Rectal smooth muscle tissue (tissue), 1 donor: ENCODE measurements around the gene RGMA.
"Not testable (repeated sequence)": the region's sequence is repeated elsewhere in the genome, so short reads cannot be mapped to it uniquely, and the experiment has no call there.

Experiments used
- H3K27ac ChIP-seq: one replicate; pipeline ENCODE4 v1.7.0; 2013; ENCODE audit warnings: low read depth, low read length, inconsistent platforms
- H3K27me3 ChIP-seq: one replicate; pipeline ENCODE4 v1.7.0; 2013; ENCODE audit warnings: low read length; ENCODE audit not compliant: control insufficient read depth, insufficient read depth
- H3K36me3 ChIP-seq: one replicate; pipeline ENCODE4 v1.7.0; 2013; ENCODE audit warnings: low read length; ENCODE audit not compliant: control insufficient read depth, insufficient read depth
- H3K4me1 ChIP-seq: one replicate; pipeline ENCODE4 v1.7.0; 2013; ENCODE audit warnings: low read length; ENCODE audit not compliant: control insufficient read depth, insufficient read depth
- H3K4me3 ChIP-seq: one replicate; pipeline ENCODE4 v1.7.0; 2013; ENCODE audit warnings: low read length
- H3K9ac ChIP-seq: one replicate; pipeline ENCODE4 v1.7.0; 2013; ENCODE audit warnings: low read length

Gene RGMA

DNA sequence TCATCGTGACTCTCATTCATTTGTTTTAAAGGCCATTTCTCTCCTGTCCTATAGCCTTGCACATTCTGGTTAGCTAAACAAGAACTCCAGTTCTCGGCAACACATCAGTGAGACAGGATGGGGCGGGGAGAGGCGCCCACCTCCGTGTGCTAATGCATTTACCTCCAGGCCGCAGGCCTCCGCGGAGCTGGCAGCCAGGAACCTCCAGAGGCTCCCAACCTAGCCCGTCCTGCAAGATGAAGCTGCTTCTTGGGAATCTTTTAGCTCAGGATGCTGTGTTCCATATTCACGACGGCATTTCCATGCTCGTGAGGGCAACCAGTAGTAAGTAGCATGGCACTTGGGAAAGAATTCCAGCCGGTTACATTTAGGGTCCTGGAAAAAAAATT lies 47.9 kb downstream of the RGMA start:
- H3K36me3 ChIP-seq, result peaks cover 6% of the 10 kb centered on the region
- no peak overlapping the region for H3K4me3 ChIP-seq
- peaks cover 16% of the 10 kb centered on the region for H3K4me1 ChIP-seq
- H3K9ac ChIP-seq, result no peak overlapping the region
- no peaks in the 10 kb centered on the region for H3K27me3 ChIP-seq
- H3K27ac ChIP-seq, result no peak overlapping the region

DNA sequence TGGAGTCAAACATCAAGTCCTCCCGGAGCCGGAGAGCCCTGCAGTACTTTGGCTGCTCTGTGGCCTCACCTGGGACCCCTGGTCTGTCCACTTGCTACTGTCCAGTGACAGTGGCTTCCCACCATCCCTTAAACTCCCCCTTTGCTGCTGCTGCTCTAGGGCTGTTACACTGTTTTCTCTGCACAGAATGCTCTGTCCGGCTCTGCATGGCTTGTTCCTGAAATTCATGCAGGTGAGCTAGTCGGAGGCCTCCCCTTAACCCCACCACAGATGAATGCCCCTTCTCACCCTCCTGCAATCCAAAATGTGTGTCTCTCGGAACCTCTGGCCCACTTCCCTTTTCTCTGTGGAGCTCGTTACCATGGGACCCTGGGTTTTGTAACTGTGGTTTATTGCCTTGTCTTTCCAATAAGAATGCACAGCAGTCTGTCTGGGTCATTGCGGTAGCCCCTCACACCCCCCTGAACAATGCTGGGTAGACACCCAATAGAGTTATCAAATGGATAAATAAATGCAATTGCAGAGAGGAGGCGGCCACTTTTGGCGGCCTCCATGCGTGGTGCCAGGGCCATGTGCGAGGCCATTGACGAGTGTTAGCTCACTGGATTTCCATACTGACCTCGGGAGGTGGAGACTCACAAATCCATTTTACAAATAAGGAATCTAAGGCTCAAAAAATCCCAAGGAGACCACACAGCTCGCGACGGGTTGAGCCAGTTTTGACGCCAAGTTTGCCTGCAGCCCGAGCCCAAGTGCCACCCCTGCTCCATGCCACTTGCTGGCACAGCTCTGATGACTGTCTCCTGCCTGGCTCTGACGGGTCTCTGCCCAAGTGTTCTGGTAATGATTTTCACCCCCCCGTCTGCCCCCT lies 48.5 kb downstream of the RGMA start:
- peaks cover 4% of the 10 kb centered on the region for H3K36me3 ChIP-seq
- peaks cover 16% of the 10 kb centered on the region for H3K4me1 ChIP-seq
- H3K9ac ChIP-seq, result no peak overlapping the region
- no peak overlapping the region for H3K27ac ChIP-seq
- H3K4me3 ChIP-seq, result no peak overlapping the region
- H3K27me3 ChIP-seq, result no peaks in the 10 kb centered on the region

DNA sequence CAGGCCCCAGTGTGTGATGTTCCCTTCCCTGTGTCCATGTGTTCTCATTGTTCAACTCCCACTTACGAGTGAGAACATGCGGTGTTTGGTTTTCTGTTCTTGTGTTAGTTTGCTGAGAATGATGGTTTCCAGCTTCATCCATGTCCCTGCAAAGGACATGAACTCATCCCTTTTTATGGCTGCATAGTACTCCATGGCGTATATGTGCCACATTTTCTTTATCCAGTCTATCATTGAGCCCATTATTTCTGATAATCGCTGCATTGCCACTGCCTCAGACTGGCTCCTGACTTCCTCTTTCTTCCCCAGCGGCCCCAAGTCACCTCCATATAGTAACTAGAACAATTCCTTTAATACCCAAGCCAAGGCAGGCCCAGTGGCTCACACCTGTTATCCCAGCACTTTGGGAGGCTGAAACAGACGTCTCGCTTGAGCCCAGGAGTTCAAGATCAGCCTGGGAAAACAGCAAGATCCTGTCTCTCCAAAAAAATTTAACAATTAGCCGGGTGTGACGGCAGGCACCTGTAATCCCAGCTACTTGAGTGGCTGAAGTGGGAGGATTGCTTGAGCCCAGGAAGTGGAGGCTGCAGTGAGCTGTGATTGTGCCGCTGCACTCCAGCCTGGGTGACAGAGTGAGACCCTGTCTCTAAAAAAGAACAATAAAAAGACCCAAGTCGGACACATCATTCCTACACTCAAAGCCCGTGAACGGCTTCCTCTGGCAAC lies 49.3 kb downstream of the RGMA start:
- H3K27me3 ChIP-seq, H3K4me3 ChIP-seq, H3K36me3 ChIP-seq, H3K9ac ChIP-seq, H3K27ac ChIP-seq: not testable (repeated sequence)
- H3K4me1 ChIP-seq, result peaks cover 19% of the 10 kb centered on the region

DNA sequence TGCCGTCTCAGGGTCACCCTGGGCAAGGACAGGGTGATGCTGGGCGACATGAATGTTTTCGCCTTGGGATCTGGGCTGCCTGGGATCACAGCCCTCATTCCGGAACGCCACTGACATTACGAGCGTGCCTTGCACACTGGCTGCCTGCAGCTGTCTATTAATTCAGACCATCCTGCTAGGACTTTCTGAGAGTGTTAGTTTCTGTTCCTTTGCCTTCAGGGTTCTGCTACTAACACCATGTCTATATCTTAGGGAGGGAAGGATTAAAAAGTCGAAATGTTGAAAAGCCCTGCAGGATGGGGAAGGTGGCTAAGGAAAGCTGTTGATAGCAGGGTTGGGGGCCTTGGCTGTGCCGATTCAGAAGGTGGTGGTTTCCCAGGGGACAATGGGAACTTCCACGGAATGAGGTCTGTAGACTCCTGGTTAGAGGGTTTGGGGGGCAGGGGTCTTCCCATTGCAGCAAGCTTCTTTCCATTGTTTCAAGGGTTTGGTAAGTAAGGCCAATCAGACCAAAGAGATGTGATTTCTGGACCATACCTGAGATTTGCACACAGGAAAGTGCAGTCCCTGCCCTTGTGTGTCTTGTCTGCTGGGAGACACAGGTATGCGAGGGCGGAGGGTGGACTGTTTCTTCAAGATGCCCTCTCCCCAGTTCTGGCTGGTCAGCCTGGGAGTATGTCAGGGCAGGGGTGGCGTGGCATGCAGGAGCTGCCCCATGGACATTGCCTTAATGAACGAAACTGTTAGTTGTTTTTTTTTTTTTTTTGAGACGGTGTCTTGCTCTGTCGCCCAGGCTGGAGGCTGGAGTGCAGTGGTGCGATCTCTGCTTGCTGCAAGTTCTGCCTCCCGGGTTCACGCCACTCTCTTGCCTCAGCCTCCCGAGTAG lies 50.9 kb downstream of the RGMA start:
- Histone ChIP-seq H3K4me1 (peaks cover 18% of the 10 kb centered on the region), H3K27ac (peak overlapping the region; percentile 53), H3K36me3 (no peaks in the 10 kb centered on the region), H3K9ac (no peak overlapping the region), H3K4me3 (no peak overlapping the region), H3K27me3 (no peaks in the 10 kb centered on the region)

DNA sequence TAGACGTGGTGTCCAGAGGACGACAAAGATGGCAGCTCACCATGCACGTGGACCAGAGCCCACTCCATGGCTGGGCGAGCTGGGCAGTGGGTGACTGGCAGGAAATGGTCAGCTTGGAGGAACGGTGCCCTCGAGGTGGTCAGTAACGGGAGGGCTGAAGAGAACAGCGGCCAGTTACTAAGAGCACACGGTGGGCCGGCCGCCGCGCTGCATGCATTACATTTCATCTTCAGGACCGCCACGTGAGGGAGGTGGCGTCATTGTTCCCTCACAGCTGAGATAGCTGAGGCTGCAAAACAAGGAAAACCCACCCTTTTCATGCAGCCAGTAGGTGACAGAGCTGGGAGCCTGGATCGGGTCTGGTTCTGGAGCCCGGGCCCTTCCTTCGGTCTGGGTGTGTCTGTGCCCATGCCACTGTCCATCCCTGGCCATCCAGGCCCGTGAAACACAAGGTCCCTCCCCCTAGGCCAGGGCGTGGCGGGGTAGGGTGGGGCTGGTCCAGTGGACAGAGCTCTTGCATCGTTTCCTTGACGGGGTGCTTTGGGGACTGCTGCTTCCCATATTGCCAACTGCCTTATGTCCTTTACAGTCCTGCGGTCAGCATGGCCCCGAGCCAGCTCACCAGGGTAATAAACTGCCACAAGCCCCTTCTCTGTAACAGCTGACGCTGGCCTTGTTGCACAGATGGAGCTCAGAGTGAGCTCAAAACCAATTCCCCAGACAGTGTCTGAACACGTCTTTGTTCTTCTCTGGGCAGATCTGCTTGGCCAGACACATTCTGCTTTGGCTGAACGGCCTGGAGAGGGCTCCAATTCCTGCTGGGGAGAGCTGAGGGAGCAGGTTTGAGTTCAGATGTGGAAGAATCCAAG lies 51.8 kb downstream of the RGMA start:
- H3K27ac ChIP-seq, result peak overlapping the region; percentile 53
- H3K27me3 ChIP-seq, result no peaks in the 10 kb centered on the region
- no peak overlapping the region for H3K9ac ChIP-seq

DNA sequence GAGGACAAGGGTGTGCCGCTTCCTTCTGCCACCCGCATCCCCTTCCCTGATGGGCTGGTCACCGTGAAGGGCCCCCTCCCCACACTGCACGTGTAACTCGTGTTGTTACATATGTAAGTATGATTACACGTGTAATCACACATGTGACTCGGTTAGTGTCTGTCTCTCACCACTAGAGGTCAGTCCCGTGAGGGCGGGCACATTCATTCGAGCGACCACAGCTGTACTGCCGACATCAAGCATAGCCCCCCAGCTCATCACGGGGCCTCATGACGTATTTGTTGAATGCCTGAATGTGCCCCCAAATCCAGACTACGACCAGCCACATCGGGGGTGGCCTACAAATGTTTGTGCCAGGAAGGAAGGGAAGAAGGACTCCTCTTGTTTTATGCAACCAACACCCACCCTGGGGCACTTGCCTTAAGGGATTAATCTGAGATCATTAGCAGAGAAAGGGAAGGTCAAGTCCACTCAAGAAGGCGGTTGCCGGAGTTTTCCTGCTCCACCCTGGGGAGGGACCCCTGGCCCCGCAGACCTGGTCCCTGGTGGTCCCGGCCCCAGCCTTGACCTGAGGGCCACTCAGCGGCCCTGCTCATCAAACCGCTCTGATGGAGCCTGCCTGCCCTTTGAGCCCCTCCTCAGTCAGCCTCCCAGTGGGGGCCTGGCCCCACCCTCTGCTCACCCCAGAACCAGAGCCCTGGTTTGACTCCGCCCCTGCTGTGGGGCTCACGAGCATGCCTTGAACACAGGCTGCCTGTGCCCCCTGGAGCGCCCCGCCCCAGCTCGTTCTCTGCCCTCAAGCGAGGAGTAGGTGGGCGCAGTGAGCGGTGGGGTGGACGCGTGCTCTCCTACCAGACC lies 52.8 kb downstream of the RGMA start:
- H3K4me1 ChIP-seq, result peaks cover 18% of the 10 kb centered on the region
- no peaks in the 10 kb centered on the region for H3K36me3 ChIP-seq
- peak overlapping the region; percentile 50 for H3K27ac ChIP-seq
- no peak overlapping the region for H3K4me3 ChIP-seq
- no peak overlapping the region for H3K9ac ChIP-seq
- H3K27me3 ChIP-seq, result no peaks in the 10 kb centered on the region

More for the DNA sequence above, 51.8 kb downstream of the RGMA start:
- H3K36me3 ChIP-seq, result no peaks in the 10 kb centered on the region
- no peak overlapping the region for H3K4me3 ChIP-seq
- H3K4me1 ChIP-seq, result peaks cover 18% of the 10 kb centered on the region

DNA sequence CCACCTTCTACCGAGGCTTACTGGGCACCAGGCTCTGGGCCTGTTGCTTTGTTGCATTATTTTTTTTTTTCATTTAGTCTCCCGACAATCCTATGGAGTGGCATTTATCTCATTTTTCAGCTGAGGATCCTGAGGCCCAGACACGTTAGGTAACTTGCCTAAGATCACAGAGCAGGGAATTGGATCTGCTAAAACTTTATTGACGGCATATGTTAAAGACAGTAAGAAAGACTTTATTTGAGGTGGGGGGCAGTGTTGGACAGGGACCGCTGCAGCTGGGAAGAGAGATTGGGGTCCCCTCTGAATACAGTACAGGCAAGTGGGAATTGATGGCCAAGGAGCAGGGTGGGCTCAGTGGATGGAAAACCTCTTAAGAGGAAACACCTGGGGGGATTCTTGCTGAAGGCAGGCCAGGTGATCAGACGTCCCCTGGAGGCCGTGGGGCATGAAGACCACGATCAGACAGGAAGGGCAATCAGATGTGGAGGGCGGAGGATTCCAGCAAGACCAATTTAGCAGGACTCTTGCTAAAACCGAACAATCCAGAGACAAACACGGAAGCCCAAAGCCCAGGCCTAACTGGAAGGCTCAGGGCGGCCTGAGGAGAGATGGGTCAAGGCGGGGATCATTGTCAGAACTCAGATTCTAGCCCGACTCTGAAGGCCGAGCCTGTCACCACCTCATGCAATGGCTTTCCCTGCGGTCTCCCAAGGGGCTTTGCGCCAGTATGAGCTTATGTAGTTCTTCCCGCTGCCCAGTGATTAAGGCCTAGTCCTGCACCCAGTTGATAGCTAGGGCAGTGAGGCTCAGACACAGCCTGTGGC lies 53.7 kb downstream of the RGMA start:
- H3K36me3 ChIP-seq, result no peaks in the 10 kb centered on the region
- peaks cover 24% of the 10 kb centered on the region for H3K4me1 ChIP-seq
- H3K27ac ChIP-seq, result peak overlapping the region; percentile 50
- no peak overlapping the region for H3K9ac ChIP-seq
- H3K4me3 ChIP-seq, result no peak overlapping the region
- no peaks in the 10 kb centered on the region for H3K27me3 ChIP-seq

DNA sequence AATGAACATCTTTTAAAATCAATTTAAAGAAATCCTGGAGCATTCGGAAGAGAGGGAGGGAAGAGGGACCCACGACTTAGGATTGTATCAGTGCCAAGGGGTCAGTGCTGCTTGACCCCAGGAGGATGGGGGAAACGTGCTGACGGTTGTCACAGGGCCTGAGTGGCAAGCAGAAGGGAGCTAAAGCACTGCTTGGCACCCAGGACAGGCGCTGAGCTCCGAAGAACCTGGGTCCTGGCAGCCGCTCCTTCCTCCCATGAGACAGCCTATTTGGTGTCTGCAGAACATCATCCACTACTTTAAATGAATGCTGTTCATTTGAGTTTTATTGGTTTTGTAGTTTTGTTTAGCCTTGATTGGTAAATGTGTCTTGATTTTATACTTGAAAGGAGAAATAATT lies 54.5 kb downstream of the RGMA start:
- Histone ChIP-seq H3K9ac (no peak overlapping the region), H3K36me3 (no peaks in the 10 kb centered on the region), H3K27me3 (no peaks in the 10 kb centered on the region), H3K27ac (no peak overlapping the region), H3K4me3 (no peak overlapping the region), H3K4me1 (peaks cover 30% of the 10 kb centered on the region)

DNA sequence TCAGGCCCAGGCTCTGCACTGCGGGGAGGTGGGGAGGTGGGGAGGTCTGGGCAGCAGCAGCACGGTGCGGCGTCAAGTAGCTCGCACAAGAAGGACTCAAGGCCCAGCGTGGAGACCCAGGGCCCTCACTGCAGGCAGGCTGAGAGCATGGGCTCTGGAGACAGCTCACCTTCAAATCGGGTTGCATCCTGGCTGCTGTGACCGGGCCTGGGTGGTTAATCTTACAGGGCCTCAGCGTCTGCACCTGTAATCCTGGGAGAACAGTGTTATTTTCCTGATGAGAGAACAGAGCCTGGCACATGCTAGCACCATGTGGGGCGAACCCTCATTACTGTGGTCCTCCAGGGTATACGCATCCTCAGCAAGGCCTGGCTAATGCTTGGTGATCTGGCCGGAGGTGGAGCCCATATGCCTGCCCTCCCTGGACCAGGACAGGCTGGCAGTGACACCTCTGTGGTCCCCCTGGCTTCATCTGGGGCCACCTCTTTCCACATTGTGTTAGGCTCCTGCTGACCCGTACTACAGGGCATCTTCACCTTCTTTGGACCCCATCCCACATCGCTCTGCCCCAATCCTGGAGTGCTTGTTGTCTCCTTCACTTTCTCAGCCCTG lies 55.5 kb downstream of the RGMA start:
- H3K9ac ChIP-seq, result no peak overlapping the region
- H3K4me1 ChIP-seq, result peaks cover 40% of the 10 kb centered on the region
- H3K36me3 ChIP-seq, result no peaks in the 10 kb centered on the region
- H3K27ac ChIP-seq, result no peak overlapping the region
- no peak overlapping the region for H3K4me3 ChIP-seq
- H3K27me3 ChIP-seq, result no peaks in the 10 kb centered on the region

DNA sequence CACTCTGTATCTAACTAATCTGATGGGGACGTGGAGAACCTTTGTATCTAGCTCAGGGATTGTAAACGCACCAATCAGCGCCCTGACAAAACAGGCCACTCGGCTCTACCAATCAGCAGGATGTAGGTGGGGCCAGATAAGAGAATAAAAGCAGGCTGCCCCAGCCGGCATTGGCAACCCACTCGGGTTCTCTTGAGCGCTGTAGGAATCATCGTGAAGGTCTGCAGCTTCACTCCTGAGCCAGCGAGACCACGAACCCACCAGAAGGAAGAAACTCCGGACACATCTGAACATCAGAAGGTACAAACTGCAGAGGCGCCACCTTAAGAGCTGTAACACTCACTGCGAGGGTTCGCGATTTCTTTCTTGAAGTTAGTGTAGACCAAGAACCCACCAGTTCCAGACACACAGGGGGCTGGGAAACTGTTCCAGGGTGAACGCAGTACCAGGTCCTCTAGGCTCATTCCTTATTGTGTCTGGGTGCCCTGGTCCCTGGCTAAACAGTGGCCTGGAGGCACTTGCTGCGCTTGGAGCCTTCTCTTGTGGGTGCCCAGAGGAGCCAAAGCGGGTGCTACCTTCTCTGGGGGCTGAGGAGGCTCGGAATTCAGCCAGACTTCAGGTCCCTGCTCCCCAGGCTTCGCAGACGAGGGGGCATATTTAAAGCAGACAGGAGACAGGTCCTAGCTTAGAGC lies 56.4 kb downstream of the RGMA start:
- H3K4me1 ChIP-seq, result peaks cover 44% of the 10 kb centered on the region
- H3K9ac ChIP-seq, H3K36me3 ChIP-seq, H3K27ac ChIP-seq, H3K4me3 ChIP-seq, H3K27me3 ChIP-seq: not testable (repeated sequence)
